ENCODE measurements around the gene VOPP1. TPM values are rescaled to one million over a fixed set of nuclear protein-coding genes. Genes with fewer than 3 reads are reported as not detected.

Gene VOPP1
- total RNA-seq, 4 donors from 2014 or later, result 63.9 to 79.2 (median 72.4) TPM

DNA sequence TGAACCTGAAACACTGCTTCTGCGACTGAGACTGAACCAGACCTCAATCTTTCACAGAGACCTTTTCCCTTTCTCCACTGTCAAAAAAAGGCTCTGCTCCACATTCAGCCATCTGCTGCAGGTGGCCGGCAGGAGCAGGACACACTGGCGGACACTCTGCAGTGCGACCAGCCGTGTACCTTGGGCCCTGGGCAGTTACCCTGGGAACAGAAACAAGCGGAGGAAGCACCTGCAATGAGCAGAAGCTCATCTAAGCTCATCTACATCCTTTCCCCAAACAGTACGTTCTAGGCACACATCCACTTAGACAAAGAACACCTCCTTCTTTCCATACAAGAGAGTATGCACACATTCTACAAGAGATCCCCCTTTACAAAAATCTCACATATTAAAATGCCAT is 22.8 kb downstream of the VOPP1 start:
- peaks cover 0 to 67% (median 45%) of the 10 kb centered on the region in 4 donors for H3K4me1 ChIP-seq
- peak in 1 of 3 donors; percentile 54 for DNase-seq
- no peak for TF ChIP-seq POLR2A (IDR thresholded peaks at IDR 0.05)
- TF ChIP-seq, protein P1, sequence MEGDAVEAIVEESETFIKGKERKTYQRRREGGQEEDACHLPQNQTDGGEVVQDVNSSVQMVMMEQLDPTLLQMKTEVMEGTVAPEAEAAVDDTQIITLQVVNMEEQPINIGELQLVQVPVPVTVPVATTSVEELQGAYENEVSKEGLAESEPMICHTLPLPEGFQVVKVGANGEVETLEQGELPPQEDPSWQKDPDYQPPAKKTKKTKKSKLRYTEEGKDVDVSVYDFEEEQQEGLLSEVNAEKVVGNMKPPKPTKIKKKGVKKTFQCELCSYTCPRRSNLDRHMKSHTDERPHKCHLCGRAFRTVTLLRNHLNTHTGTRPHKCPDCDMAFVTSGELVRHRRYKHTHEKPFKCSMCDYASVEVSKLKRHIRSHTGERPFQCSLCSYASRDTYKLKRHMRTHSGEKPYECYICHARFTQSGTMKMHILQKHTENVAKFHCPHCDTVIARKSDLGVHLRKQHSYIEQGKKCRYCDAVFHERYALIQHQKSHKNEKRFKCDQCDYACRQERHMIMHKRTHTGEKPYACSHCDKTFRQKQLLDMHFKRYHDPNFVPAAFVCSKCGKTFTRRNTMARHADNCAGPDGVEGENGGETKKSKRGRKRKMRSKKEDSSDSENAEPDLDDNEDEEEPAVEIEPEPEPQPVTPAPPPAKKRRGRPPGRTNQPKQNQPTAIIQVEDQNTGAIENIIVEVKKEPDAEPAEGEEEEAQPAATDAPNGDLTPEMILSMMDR (IDR thresholded peaks at IDR 0.05), result no peak
- H3K27ac ChIP-seq, result peak overlapping the region in 3 of 4 donors; percentile 65 to 75 (median 68)
- H3K36me3 ChIP-seq, result no peaks in the 10 kb centered on the region
- H3K27me3 ChIP-seq, result no peaks in the 10 kb centered on the region
- no peaks in the 10 kb centered on the region for H3K9me3 ChIP-seq
- H3K4me3 ChIP-seq, result peak overlapping the region in 1 of 4 donors; percentile 4

DNA sequence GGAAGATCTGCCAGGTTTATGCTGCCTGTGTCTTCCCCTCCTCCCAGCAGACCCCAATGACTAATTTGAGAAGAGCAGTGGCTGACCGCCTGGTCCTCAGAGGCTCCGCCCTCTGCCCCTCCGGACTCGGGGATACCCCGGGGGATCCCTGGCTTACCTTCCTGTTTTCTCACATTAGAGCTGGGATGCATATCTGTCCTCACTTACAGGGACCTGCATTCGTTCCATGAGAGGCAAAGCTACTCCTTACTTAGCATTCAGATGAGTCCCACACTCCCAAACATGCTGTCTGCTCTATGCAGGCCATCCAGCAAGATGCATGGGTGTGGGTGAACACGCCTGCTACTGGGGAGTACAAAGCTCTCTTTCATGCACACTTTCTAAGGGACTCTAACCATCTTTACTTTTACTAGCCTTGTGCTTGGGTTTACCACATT is 24.0 kb downstream of the VOPP1 start:
- no peak for TF ChIP-seq POLR2A (IDR thresholded peaks at IDR 0.05)
- TF ChIP-seq, protein P1 (IDR thresholded peaks at IDR 0.05), result no peak

DNA sequence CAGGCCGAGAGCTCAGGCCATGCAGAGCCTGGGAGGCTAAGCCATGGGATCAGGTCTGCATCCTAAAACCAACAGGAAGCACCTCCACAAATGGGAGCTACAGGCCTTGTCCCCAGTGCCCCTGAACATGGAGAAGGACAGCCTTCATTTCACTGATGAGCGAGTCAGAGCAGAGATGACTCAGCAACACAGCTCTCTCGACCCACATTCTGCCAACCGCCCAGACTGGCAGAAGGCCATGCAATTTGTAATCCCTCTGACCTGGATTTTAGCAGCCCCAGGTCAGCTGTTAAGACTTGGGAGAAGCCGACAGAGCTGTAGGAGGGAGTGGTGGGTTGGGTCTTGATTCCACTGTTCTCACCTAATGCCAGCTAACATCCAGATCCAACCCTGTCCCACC is 25.5 kb downstream of the VOPP1 start:
- Histone ChIP-seq H3K27me3 (no peaks in the 10 kb centered on the region), H3K4me1 (peaks cover 0 to 42% (median 27%) of the 10 kb centered on the region in 4 donors), H3K27ac (peak overlapping the region in 2 of 4 donors; percentile 10 to 75), H3K4me3 (no peak overlapping the region), H3K36me3 (no peaks in the 10 kb centered on the region), H3K9me3 (no peaks in the 10 kb centered on the region)
- no peak for DNase-seq
- TF ChIP-seq, protein P1 (IDR thresholded peaks at IDR 0.05), result no peak
- no peak for TF ChIP-seq POLR2A (IDR thresholded peaks at IDR 0.05)

More for the DNA sequence above, 24.0 kb downstream of the VOPP1 start:
- Histone ChIP-seq H3K27ac (peak overlapping the region in 1 of 4 donors; percentile 75), H3K4me3 (no peak overlapping the region), H3K4me1 (peaks cover 0 to 56% (median 41%) of the 10 kb centered on the region in 4 donors), H3K27me3 (no peaks in the 10 kb centered on the region), H3K9me3 (no peaks in the 10 kb centered on the region), H3K36me3 (no peaks in the 10 kb centered on the region)
- DNase-seq, result no peak

DNA sequence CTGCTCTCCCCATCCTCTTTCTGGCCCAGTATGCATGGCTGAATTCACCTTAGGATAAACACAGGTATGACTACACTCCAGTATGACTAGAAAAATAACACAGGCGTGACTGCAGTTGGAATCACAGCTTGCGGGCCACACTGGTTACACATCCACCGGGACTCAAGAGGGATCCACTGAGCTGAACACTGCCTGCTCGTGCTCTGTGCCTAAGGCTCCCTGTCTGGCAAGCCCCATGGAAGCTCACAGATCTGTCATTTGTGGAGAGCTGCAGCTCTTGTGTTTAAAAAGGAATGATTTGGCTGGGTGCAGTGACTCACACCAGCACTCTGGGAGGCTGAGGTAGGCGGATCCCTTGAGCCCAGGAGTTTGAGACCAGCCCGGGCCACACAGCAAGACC is 26.8 kb downstream of the VOPP1 start:
- H3K9me3 ChIP-seq, result no peaks in the 10 kb centered on the region
- H3K4me1 ChIP-seq, result peaks cover 0 to 29% (median 21%) of the 10 kb centered on the region in 4 donors
- no peaks in the 10 kb centered on the region for H3K36me3 ChIP-seq
- H3K27ac ChIP-seq, result peak overlapping the region in 1 of 4 donors; percentile 53
- H3K27me3 ChIP-seq, result no peaks in the 10 kb centered on the region
- H3K4me3 ChIP-seq, result no peak overlapping the region
- TF ChIP-seq, protein P1 (IDR thresholded peaks at IDR 0.05), result no peak
- TF ChIP-seq POLR2A (IDR thresholded peaks at IDR 0.05), result no peak
- DNase-seq, result no peak

DNA sequence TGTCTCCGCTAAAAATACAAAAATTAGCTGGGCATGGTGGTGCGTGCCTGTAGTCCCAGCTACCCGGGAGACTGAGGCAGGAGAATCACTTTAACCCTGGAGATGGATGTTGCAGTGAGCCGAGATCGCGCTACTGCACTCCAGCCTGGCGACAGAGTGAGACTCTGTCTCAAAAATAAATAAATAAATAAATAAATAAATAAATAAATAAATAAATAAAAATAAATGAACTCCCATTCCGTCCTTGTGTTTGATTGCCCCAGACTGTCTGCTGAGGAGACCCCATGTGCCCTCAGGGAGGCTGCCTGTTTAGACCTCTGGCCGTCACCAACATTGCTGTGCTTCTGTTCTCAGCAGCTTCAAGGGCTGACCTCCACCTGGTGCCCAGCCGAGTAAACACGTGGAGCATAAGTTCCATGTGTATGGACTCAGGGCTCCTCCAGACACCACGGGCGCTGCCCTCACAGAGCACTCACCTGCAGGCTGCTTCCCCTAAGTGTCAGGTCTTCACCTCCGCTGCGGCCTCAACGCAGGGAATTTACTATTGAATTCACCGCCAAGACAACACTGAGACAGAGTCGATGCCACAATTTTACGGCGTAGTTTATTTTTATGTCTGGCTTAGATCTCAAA is 32.0 kb downstream of the VOPP1 start:
- no peak overlapping the region for H3K4me3 ChIP-seq
- peak overlapping the region in 1 of 4 donors; percentile 78 for H3K27ac ChIP-seq
- TF ChIP-seq, protein P1 (IDR thresholded peaks at IDR 0.05), result no peak
- TF ChIP-seq POLR2A (IDR thresholded peaks at IDR 0.05), result no peak
- no peaks in the 10 kb centered on the region for H3K27me3 ChIP-seq
- no peaks in the 10 kb centered on the region for H3K36me3 ChIP-seq
- H3K9me3 ChIP-seq, result no peaks in the 10 kb centered on the region
- DNase-seq, result no peak
- peaks cover 0 to 16% (median 13%) of the 10 kb centered on the region in 4 donors for H3K4me1 ChIP-seq
